BE2C (cell line): ENCODE results near the gene CCDC50.

ENCODE experiments used
- DNase-seq: peaks from one replicate; pipeline ENCODE4 v3.0.0-alpha.2; 2020
- H3K27me3 ChIP-seq: fragments of 250-450 bp; sonication (Bioruptor Pico); 2 replicates; pipeline ENCODE4 v1.5.1; 2020; ENCODE audit warnings: mild to moderate bottlenecking
- H3K36me3 ChIP-seq: fragments of 250-450 bp; sonication (Bioruptor Pico); 2 replicates; pipeline ENCODE4 v1.5.1; 2020; ENCODE audit warnings: mild to moderate bottlenecking
- H3K4me1 ChIP-seq: fragments of 250-450 bp; sonication (Bioruptor Pico); 2 replicates; pipeline ENCODE4 v1.5.1; 2020
- H3K4me3 ChIP-seq: 2 replicates; pipeline ENCODE4 v1.5.1; 2011; ENCODE audit warnings: low read depth, low read length
- H3K9me3 ChIP-seq: fragments of 250-450 bp; sonication (Bioruptor Pico); 2 replicates; pipeline ENCODE4 v1.5.1; 2020
- TF ChIP-seq, protein P1 (sequence below): IDR thresholded peaks from 2 replicates; pipeline ENCODE4 v1.5.1; 2012; ENCODE audit warnings: mild to moderate bottlenecking, low read depth, low read length

CCDC50 gene

DNA sequence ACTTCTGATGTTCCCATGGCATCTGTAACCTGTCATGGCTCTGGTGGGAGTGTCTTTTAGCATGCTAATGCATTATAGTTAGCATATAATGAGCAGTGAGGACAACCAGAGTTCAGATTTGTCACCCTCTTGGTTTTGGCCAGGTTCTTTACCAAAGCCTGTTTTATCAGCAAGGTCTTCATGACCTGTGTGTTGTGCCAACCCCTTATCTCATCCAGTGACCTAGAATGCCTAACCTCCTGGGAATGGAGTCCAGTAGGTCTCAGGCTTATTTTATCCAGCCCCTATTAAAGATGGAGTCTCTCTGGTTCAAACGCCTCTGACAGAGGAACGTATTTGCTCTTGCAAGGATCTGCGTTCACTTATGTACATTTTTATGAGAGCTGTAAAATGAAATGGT, 61.4 kb downstream of the CCDC50 start:
- no peaks in the 10 kb centered on the region for H3K4me1 ChIP-seq
- H3K4me3 ChIP-seq = no peak overlapping the region
- no peaks in the 10 kb centered on the region for H3K9me3 ChIP-seq
- DNase-seq = no peak
- no peaks in the 10 kb centered on the region for H3K27me3 ChIP-seq
- no peaks in the 10 kb centered on the region for H3K36me3 ChIP-seq
- TF ChIP-seq, protein P1, sequence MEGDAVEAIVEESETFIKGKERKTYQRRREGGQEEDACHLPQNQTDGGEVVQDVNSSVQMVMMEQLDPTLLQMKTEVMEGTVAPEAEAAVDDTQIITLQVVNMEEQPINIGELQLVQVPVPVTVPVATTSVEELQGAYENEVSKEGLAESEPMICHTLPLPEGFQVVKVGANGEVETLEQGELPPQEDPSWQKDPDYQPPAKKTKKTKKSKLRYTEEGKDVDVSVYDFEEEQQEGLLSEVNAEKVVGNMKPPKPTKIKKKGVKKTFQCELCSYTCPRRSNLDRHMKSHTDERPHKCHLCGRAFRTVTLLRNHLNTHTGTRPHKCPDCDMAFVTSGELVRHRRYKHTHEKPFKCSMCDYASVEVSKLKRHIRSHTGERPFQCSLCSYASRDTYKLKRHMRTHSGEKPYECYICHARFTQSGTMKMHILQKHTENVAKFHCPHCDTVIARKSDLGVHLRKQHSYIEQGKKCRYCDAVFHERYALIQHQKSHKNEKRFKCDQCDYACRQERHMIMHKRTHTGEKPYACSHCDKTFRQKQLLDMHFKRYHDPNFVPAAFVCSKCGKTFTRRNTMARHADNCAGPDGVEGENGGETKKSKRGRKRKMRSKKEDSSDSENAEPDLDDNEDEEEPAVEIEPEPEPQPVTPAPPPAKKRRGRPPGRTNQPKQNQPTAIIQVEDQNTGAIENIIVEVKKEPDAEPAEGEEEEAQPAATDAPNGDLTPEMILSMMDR = no peak

DNA sequence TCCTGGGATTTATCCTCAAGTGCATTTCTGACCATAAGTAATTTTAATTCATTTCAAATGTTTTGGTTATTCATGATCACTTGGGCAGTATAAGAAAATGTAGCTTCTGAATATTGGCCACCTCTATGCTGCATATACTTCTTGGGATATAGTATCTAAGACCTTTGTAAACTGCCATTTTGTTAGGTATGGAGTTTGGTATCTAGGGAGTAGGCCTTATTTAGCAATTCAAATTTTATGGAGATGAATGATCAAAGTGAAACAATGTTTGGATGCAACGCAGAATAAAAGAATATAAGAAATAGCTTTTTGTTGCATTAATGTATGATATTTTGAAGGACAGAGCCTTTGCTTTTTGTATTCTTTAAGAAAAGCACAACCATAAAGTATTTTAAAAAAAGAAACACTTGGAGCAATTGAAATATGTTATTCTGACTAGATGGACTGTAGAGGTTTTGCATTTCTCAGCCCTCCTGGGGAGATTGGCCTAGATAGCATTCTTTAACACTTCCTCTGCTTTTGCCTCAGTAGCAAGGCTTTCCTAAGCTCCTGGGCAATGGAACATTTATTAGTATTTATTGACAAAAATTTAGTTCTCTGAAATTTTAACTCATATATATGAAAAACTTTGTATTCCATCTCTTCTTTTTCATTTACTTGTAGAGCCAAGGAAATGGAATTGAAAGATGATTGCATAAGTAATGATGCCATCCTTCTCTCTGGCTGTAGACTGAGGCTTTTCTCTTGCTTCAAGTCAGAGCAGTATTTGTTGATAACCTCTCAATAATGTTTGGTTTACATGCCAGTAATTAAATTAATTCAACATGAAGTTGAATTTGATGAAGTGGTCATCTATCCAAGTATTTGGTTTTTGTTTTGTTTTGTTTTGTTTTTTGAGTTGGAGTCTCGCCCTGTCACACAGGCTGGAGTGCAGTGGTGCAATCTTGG, 62.9 kb downstream of the CCDC50 start:
- H3K4me3 ChIP-seq = no peak overlapping the region
- no peaks in the 10 kb centered on the region for H3K36me3 ChIP-seq

DNA sequence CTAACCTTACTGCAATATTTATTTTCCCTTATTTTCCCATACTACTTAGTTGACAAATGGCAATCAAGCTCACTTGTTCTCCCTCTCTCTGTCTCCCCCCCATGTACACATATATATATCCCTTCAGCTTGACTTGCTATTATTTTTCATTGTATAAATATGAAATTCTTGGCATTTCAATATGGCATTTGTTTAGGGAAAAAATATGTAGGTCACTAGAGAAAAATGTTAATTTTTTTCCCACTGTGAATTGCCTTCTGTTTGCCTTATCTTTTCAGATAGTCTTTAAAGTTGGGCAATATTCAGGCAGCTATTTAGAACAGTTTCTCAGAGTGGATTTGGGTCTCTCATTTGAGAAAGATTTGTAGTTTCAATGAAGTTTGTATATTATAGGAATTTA, 64.0 kb downstream of the CCDC50 start:
- no peak for DNase-seq
- TF ChIP-seq, protein P1 = no peak
- H3K36me3 ChIP-seq = no peaks in the 10 kb centered on the region
- no peak overlapping the region for H3K4me3 ChIP-seq
- no peaks in the 10 kb centered on the region for H3K9me3 ChIP-seq
- H3K4me1 ChIP-seq = no peaks in the 10 kb centered on the region
- H3K27me3 ChIP-seq = no peaks in the 10 kb centered on the region

More for the DNA sequence above, 62.9 kb downstream of the CCDC50 start:
- TF ChIP-seq, protein P1 = no peak
- H3K4me1 ChIP-seq = no peaks in the 10 kb centered on the region
- DNase-seq = no peak
- no peaks in the 10 kb centered on the region for H3K9me3 ChIP-seq
- H3K27me3 ChIP-seq = no peaks in the 10 kb centered on the region

DNA sequence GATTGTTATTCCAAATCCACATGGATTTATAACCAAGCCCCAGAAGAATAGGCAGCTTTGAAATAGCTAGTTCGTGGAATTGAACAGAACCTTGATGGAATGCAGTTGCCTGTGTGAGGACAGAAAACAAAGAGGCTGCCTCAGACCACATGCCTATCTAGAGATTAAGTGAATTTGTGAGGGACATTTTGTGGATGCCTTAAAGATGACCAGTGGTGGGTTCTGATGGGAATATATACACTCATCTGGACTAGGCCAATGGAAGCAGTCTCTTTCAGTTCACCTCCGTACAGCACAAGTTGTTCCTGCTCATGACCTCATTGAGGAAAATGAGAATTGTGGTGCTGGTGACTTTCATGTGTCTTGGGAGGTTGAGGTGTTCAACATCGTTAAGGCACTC, 68.6 kb downstream of the CCDC50 start:
- TF ChIP-seq, protein P1 = no peak
- Histone ChIP-seq H3K9me3 (no peaks in the 10 kb centered on the region), H3K4me1 (no peaks in the 10 kb centered on the region), H3K27me3 (no peaks in the 10 kb centered on the region), H3K36me3 (no peaks in the 10 kb centered on the region), H3K4me3 (no peak overlapping the region)
- no peak for DNase-seq

DNA sequence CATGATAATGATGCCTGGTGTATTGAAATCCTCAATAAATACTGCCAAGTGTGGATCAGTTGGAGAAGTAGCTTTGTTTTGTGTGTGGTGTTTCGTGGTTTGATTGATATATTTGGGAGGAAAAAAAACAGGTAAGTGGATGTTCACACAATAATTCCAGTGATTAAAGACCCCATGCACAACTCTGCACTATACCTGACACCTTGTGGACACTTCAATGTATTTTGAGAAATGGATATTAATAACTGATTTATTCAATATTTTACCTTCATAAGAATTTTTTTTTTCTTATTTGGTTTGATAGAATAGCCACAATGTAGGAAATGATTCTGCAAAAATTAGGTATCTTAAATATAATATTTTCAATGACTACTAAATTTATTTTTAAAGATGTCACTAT, 69.4 kb downstream of the CCDC50 start:
- Histone ChIP-seq H3K36me3 (no peaks in the 10 kb centered on the region), H3K27me3 (no peaks in the 10 kb centered on the region; the same call in 1 of the 2 replicates), H3K9me3 (no peaks in the 10 kb centered on the region), H3K4me1 (no peaks in the 10 kb centered on the region), H3K4me3 (no peak overlapping the region)
- TF ChIP-seq, protein P1 = no peak
- DNase-seq = no peak

DNA sequence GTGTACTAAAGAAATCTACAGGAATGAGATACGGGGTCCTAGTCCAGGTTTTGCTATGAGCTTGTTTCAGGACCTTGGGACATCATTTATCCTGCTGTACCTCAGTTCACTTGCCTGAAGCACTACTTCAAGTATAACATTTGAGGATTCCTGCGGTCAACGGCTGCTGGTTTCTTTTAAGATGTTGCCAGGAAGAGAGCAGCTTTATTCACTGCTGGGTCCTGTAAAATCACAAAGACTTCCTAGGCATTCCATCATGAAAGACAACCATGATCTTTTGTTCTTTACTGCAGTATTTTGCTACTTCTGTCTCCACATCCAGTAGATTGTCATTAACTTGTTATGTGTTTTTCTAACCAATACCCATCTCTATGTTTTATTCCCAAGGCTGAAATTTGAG, 70.7 kb downstream of the CCDC50 start:
- no peaks in the 10 kb centered on the region for H3K36me3 ChIP-seq
- TF ChIP-seq, protein P1 = no peak

More for the DNA sequence above, 70.7 kb downstream of the CCDC50 start:
- Histone ChIP-seq H3K27me3 (no peaks in the 10 kb centered on the region; the same call in 1 of the 2 replicates), H3K4me3 (no peak overlapping the region), H3K9me3 (no peaks in the 10 kb centered on the region), H3K4me1 (no peaks in the 10 kb centered on the region)
- DNase-seq = no peak
